Neural cell (in vitro differentiated cells): ENCODE data around the gene SLC23A3. TPM values are rescaled to one million over a fixed set of nuclear protein-coding genes. Genes with fewer than 3 reads are reported as not detected.

Source experiments
- H2AFZ ChIP-seq: fragments of 200-600, 300-800 bp; sonication (generic), shearing (Covaris generic); 2 replicates; pipeline ENCODE4 v1.6.0; 2014; ENCODE audit warnings: low read depth, mild to moderate bottlenecking, antibody characterized with exemption, low read length, moderate library complexity
- H3F3A ChIP-seq: fragments of 200-600 bp; shearing (Covaris generic); 2 replicates; pipeline ENCODE4 v1.6.1; 2016; ENCODE audit warnings: mild to moderate bottlenecking, moderate library complexity, mixed read lengths, antibody characterized with exemption, low read length; ENCODE audit not compliant: insufficient read depth, poor library complexity, severe bottlenecking
- H3K27ac ChIP-seq: fragments of 200-600, 300-800 bp; sonication (generic), shearing (Covaris generic); 2 replicates; pipeline ENCODE4 v1.5.1; 2014; ENCODE audit warnings: mild to moderate bottlenecking, low read length, moderate library complexity
- H3K27me3 ChIP-seq: fragments of 300-800, 200-600 bp; sonication (generic), shearing (Covaris generic); 2 replicates; pipeline ENCODE4 v1.6.0; 2014; ENCODE audit warnings: mild to moderate bottlenecking, low read depth, low read length, moderate library complexity; ENCODE audit not compliant: insufficient read depth
- H3K36me3 ChIP-seq: fragments of 300-800, 200-600 bp; sonication (generic), shearing (Covaris generic); 2 replicates; pipeline ENCODE4 v1.5.1; 2014; ENCODE audit warnings: mild to moderate bottlenecking, antibody characterized with exemption, low read length, moderate library complexity; ENCODE audit not compliant: insufficient read depth
- H3K4me2 ChIP-seq: fragments of 300-800, 200-600 bp; sonication (generic), shearing (Covaris generic); 2 replicates; pipeline ENCODE4 v1.6.0; 2014; ENCODE audit warnings: mild to moderate bottlenecking, low read length
- H3K4me3 ChIP-seq: fragments of 300-800, 200-600 bp; sonication (generic), shearing (Covaris generic); 2 replicates; pipeline ENCODE4 v1.5.1; 2014; ENCODE audit warnings: mild to moderate bottlenecking, low read length, moderate library complexity
- H3K79me2 ChIP-seq: fragments of 200-600 bp; shearing (Covaris generic); replicated peaks from 2 replicates; pipeline ENCODE4 v1.6.0; 2014; ENCODE audit warnings: mild to moderate bottlenecking, low read length, moderate library complexity; ENCODE audit not compliant: insufficient read depth
- H3K9ac ChIP-seq: fragments of 300-800, 200-600 bp; sonication (generic), shearing (Covaris generic); 2 replicates; pipeline ENCODE4 v1.6.1; 2016; ENCODE audit warnings: mild to moderate bottlenecking, low read length, mixed read lengths
- H3K9me2 ChIP-seq: fragments of 200-600 bp; shearing (Covaris generic); 2 replicates; pipeline ENCODE4 v1.6.1; 2016; ENCODE audit warnings: mild to moderate bottlenecking, low read length, mixed read lengths; ENCODE audit not compliant: insufficient read depth
- H3K9me3 ChIP-seq: fragments of 200-600, 300-800 bp; sonication (generic), shearing (Covaris generic); 2 replicates; pipeline ENCODE4 v1.6.1; 2016; ENCODE audit warnings: mild to moderate bottlenecking, mixed run types, low read length, moderate library complexity, mixed read lengths
- H4K20me1 ChIP-seq: fragments of 200-600 bp; shearing (Covaris generic); 2 replicates; pipeline ENCODE4 v1.6.1; 2016; ENCODE audit warnings: mild to moderate bottlenecking, mixed run types; ENCODE audit not compliant: insufficient read depth
- CTCF ChIP-seq: fragments of 450-650 bp; IDR thresholded peaks from 2 replicates; pipeline ENCODE4 v1.5.1; 2014; ENCODE audit warnings: antibody characterized with exemption, mild to moderate bottlenecking, moderate library complexity; ENCODE audit not compliant: poor library complexity, severe bottlenecking
- EP300 ChIP-seq: fragments of 450-650 bp; conservative IDR thresholded peaks from 2 replicates; pipeline ENCODE4 v1.6.1; 2014; ENCODE audit warnings: antibody characterized with exemption, mild to moderate bottlenecking, moderate library complexity; ENCODE audit not compliant: poor library complexity, severe bottlenecking
- EZH2 ChIP-seq: fragments of 200-600, 300-800 bp; shearing (Covaris generic), sonication (generic); IDR thresholded peaks from 2 replicates; pipeline ENCODE4 v1.6.1; 2014; ENCODE audit warnings: antibody characterized with exemption, low read length, borderline replicate concordance, mild to moderate bottlenecking; ENCODE audit not compliant: insufficient read depth, poor library complexity, severe bottlenecking
- MXI1 ChIP-seq: fragments of 450-650 bp; conservative IDR thresholded peaks from 2 replicates; pipeline ENCODE4 v1.6.1; 2014; ENCODE audit warnings: antibody characterized with exemption, mild to moderate bottlenecking; ENCODE audit not compliant: poor library complexity, severe bottlenecking
- POLR2AphosphoS5 ChIP-seq: IDR thresholded peaks from 2 replicates; pipeline ENCODE4 v1.6.1; 2012
- RAD21 ChIP-seq: fragments of 450-650 bp; conservative IDR thresholded peaks from 2 replicates; pipeline ENCODE4 v1.6.1; 2014; ENCODE audit warnings: antibody characterized with exemption, mild to moderate bottlenecking, moderate library complexity
- SMC3 ChIP-seq: fragments of 450-650 bp; conservative IDR thresholded peaks from 2 replicates; pipeline ENCODE4 v1.6.1; 2014; ENCODE audit warnings: antibody characterized with exemption, mild to moderate bottlenecking, moderate library complexity; ENCODE audit not compliant: poor library complexity
- TAF1 ChIP-seq: IDR thresholded peaks from 2 replicates; pipeline ENCODE4 v1.6.1; 2012; ENCODE audit warnings: low read depth
- polyA plus RNA-seq: library from polyadenylated mRNA; depleted of rRNA; stranded (reverse); fragments of >200 nt; gene quantifications from 2 replicates; pipeline ENCODE4 v1.2.3, GENCODE V29; 2014
- TF ChIP-seq, protein P1 (sequence below): IDR thresholded peaks from 2 replicates; pipeline ENCODE4 v1.6.1; 2012; ENCODE audit warnings: borderline replicate concordance

Gene SLC23A3
- polyA plus RNA-seq, 1 donor from 2014 or later: 0.28 TPM

- TF ChIP-seq POLR2AphosphoS5: no peak
- no peak for TF ChIP-seq MXI1
- TF ChIP-seq, protein P1, sequence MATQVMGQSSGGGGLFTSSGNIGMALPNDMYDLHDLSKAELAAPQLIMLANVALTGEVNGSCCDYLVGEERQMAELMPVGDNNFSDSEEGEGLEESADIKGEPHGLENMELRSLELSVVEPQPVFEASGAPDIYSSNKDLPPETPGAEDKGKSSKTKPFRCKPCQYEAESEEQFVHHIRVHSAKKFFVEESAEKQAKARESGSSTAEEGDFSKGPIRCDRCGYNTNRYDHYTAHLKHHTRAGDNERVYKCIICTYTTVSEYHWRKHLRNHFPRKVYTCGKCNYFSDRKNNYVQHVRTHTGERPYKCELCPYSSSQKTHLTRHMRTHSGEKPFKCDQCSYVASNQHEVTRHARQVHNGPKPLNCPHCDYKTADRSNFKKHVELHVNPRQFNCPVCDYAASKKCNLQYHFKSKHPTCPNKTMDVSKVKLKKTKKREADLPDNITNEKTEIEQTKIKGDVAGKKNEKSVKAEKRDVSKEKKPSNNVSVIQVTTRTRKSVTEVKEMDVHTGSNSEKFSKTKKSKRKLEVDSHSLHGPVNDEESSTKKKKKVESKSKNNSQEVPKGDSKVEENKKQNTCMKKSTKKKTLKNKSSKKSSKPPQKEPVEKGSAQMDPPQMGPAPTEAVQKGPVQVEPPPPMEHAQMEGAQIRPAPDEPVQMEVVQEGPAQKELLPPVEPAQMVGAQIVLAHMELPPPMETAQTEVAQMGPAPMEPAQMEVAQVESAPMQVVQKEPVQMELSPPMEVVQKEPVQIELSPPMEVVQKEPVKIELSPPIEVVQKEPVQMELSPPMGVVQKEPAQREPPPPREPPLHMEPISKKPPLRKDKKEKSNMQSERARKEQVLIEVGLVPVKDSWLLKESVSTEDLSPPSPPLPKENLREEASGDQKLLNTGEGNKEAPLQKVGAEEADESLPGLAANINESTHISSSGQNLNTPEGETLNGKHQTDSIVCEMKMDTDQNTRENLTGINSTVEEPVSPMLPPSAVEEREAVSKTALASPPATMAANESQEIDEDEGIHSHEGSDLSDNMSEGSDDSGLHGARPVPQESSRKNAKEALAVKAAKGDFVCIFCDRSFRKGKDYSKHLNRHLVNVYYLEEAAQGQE: no peak
- no peak for TF ChIP-seq SMC3
- TF ChIP-seq EP300: no peak
- no peak for TF ChIP-seq EZH2
- TF ChIP-seq CTCF: no peak
- no peak for TF ChIP-seq TAF1
- Histone ChIP-seq H3K79me2 (no peaks in the 10 kb centered on the region), H3K9me3 (no peaks in the 10 kb centered on the region), H3K4me3 (no peak overlapping the region), H3K27ac (no peak overlapping the region), H3F3A (no peaks in the 10 kb centered on the region), H3K9me2 (no peaks in the 10 kb centered on the region), H3K4me2 (no peak overlapping the region), H3K9ac (no peak overlapping the region), H4K20me1 (no peaks in the 10 kb centered on the region), H3K36me3 (no peaks in the 10 kb centered on the region), H2AFZ (no peak overlapping the region), H3K27me3 (no peaks in the 10 kb centered on the region)
These were observed 38.1 kb downstream of the SLC23A3 start for GRCh38 chr2:219131744-219132143.

DNA sequence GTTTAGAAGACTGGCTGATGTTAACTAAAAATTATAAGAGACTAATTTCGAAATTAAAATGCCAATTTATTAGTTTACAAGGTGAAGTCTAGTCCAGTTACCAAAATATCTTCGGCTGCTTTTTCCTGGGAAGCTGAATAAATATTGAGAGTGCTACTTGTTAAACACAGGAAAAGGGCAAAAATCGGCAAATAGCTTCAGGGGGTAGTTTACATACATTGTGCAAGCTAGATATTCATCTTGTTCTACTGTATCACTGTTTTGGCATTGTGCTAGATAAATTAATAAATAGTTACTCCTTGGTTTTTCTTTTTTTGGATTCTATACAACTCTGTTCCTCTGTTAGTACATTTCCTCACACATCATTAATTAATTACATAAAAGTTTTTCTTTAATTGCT is 38.5 kb downstream of the SLC23A3 start:
- H3K4me2 ChIP-seq: no peak overlapping the region
- H3K9me2 ChIP-seq: no peaks in the 10 kb centered on the region

More for the DNA sequence above, 38.5 kb downstream of the SLC23A3 start:
- Histone ChIP-seq H3K4me3 (no peak overlapping the region), H3K27me3 (no peaks in the 10 kb centered on the region), H3F3A (no peaks in the 10 kb centered on the region), H4K20me1 (no peaks in the 10 kb centered on the region), H3K9me3 (no peaks in the 10 kb centered on the region), H3K79me2 (no peaks in the 10 kb centered on the region), H3K27ac (no peak overlapping the region), H3K9ac (no peak overlapping the region), H2AFZ (no peak overlapping the region), H3K36me3 (no peaks in the 10 kb centered on the region)
- TF ChIP-seq SMC3 (no peak), EZH2 (no peak), MXI1 (no peak), TAF1 (no peak), POLR2AphosphoS5 (no peak), EP300 (no peak), CTCF (no peak), RAD21 (no peak)
- TF ChIP-seq, protein P1: no peak
